Body of pancreas (tissue), 4 donors: ENCODE measurements around the gene KCNH1. TPM values are rescaled to one million over a fixed set of nuclear protein-coding genes. Genes with fewer than 3 reads are reported as not detected.

Source experiments
- ATAC-seq: fragments of 150-250 bp; one replicate; pipeline ENCODE4 v1.9.1; 2016
- DNase-seq, 4 donors: peaks; one replicate each; pipeline ENCODE4 v3.0.0-alpha.2; 2019
- H3K27ac ChIP-seq, 4 donors: fragments of 200-600 bp; sonication (generic); 1 replicate in 3 of 4; 2 replicates in 1 of 4; pipeline versions ENCODE4 v1.5.1 to v1.6.1; 2016 to 2019; ENCODE audit warnings: mild to moderate bottlenecking in 1 of 4, mixed read lengths in 1 of 4, moderate library complexity in 1 of 4
- H3K27me3 ChIP-seq, 2 donors: fragments of 200-600 bp; sonication (generic); one replicate each; pipeline ENCODE4 v1.6.0; 2016; ENCODE audit warnings: mild to moderate bottlenecking in 1 of 2
- H3K36me3 ChIP-seq, 2 donors: fragments of 200-600 bp; sonication (generic); replicated peaks in 1 of 2; 2 replicates each; pipeline ENCODE4 v1.5.1; 2016; ENCODE audit warnings: low read depth in 2 of 2; ENCODE audit not compliant: insufficient read depth in 1 of 2
- H3K4me1 ChIP-seq: fragments of 200-600 bp; sonication (generic); one replicate; pipeline ENCODE4 v1.6.0; 2016
- H3K4me3 ChIP-seq, 2 donors: fragments of 200-600 bp; sonication (generic); 1 replicate in 1 of 2; 2 replicates in 1 of 2; pipeline ENCODE4 v1.5.1; 2016 to 2019
- H3K9me3 ChIP-seq, 3 donors: fragments of 200-600 bp; sonication (generic); 1 replicate in 2 of 3; 2 replicates in 1 of 3; pipeline ENCODE4 v1.5.1; 2016
- POLR2A ChIP-seq, 3 donors: fragments of 450-650 bp; IDR thresholded peaks; one replicate each; pipeline ENCODE4 v1.6.1; 2016; ENCODE audit warnings: antibody characterized with exemption in 3 of 3, mild to moderate bottlenecking in 2 of 3
- WGBS, 2 donors: methylation state at CpG; one replicate each; pipeline ENCODE4 v1.1.5; 2017; 5-methylcytosine and 5-hydroxymethylcytosine counted together
- intact Hi-C: fragments of 100-400 bp; cut with DNase I; formaldehyde crosslinking; loops from one replicate; pipeline ENCODE4 v1.15.1; 2023
- total RNA-seq, 2 donors: library from RNA; depleted of rRNA; stranded (reverse); fragments of >200 nt; gene quantifications; one replicate each; pipeline ENCODE4 v1.1.0, GENCODE V29; 2016
- TF ChIP-seq, protein P1 (sequence below), 7 experiments: fragments of 450-650 bp in 4 of 7; fragments of 200-600 bp in 3 of 7; sonication (generic) in 3 of 7; IDR thresholded peaks; one replicate each; pipeline ENCODE4 v1.5.1; 2016 to 2019; ENCODE audit warnings: antibody characterized with exemption in 7 of 7

Gene KCNH1
- total RNA-seq, 2 donors from 2014 or later: 0.52 TPM; not detected in 1

DNA sequence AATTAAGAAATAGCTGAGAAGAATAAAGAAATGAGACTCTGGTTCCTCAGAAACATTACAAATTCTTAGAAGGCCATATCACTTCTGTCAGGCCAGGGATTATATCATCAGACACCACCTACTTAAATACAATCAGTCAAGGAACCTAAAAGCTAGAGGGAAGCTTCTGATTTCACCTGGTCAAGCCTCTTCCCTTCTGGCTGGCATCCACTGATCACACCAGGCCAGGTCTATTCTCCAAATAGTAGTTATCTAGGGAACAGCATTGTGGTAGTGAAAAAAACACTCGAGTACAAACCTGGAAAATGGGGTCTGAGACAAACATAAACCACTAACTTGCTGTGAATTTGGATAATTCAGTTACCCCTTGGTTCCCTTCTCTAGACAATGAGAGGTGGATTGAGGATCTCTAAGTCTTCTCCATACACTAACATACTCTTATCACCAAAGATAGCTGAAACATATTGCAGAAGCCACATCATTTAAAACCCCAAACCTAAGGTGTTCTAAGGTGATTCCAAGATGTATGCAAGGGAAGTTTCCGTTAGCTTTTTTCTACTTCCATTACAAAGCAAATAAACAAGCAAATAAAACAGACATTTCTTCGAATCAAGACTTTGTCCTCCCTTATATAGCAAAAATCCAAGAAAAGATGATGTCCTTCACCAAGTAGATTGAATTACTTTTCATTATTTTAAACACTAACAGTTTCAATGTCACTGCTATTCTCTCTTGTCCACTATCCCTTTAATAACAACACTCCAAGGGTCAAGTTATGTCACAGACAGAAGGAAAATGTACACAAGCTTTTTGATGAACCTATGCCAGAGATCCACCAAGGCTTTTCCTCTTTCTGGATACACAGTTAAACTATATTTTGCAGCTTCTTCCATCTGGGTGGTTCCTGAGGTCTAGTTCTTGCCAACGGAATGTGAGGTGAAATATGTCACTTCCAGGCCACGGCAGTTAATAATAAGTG is 212.9 kb downstream of the KCNH1 start:
- no peaks in the 10 kb centered on the region for H3K36me3 ChIP-seq
- WGBS, 2 donors: 71 to 74% methylated on average over 5 of the region's 5 CpGs
- DNase-seq: no peak
- intact Hi-C loops: no loop called here
- TF ChIP-seq, protein P1, sequence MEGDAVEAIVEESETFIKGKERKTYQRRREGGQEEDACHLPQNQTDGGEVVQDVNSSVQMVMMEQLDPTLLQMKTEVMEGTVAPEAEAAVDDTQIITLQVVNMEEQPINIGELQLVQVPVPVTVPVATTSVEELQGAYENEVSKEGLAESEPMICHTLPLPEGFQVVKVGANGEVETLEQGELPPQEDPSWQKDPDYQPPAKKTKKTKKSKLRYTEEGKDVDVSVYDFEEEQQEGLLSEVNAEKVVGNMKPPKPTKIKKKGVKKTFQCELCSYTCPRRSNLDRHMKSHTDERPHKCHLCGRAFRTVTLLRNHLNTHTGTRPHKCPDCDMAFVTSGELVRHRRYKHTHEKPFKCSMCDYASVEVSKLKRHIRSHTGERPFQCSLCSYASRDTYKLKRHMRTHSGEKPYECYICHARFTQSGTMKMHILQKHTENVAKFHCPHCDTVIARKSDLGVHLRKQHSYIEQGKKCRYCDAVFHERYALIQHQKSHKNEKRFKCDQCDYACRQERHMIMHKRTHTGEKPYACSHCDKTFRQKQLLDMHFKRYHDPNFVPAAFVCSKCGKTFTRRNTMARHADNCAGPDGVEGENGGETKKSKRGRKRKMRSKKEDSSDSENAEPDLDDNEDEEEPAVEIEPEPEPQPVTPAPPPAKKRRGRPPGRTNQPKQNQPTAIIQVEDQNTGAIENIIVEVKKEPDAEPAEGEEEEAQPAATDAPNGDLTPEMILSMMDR (IDR thresholded peaks at IDR 0.05): no peak
- no peak for TF ChIP-seq POLR2A (IDR thresholded peaks at IDR 0.05)
- no peaks in the 10 kb centered on the region for H3K9me3 ChIP-seq
- H3K27ac ChIP-seq: no peak overlapping the region
- ATAC-seq: no peak
- no peak overlapping the region for H3K4me3 ChIP-seq
- H3K27me3 ChIP-seq: no peaks in the 10 kb centered on the region
- no peaks in the 10 kb centered on the region for H3K4me1 ChIP-seq

- Histone ChIP-seq H3K4me1 (no peaks in the 10 kb centered on the region), H3K27ac (no peak overlapping the region), H3K36me3 (no peaks in the 10 kb centered on the region), H3K4me3 (no peak overlapping the region), H3K27me3 (no peaks in the 10 kb centered on the region), H3K9me3 (no peaks in the 10 kb centered on the region)
- TF ChIP-seq, protein P1 (IDR thresholded peaks at IDR 0.05): no peak
- TF ChIP-seq POLR2A (IDR thresholded peaks at IDR 0.05): no peak
- intact Hi-C loops: no loop called here
- DNase-seq: no peak
- no peak for ATAC-seq
Measured at GRCh38 chr1:210920258-210920657, 213.7 kb downstream of the KCNH1 start.

- H3K4me1 ChIP-seq: no peaks in the 10 kb centered on the region
Measured at GRCh38 chr1:210918893-210919292, 215.1 kb downstream of the KCNH1 start.

GRCh38 chr1:210917560-210918169 is 216.3 kb downstream of the KCNH1 start:
- H3K27me3 ChIP-seq: no peaks in the 10 kb centered on the region
- no peak for DNase-seq
- H3K36me3 ChIP-seq: no peaks in the 10 kb centered on the region
- H3K4me3 ChIP-seq: no peak overlapping the region
- 79 to 82% methylated on average over 4 of the region's 4 CpGs for WGBS, 2 donors
- TF ChIP-seq, protein P1 (IDR thresholded peaks at IDR 0.05): no peak
- TF ChIP-seq POLR2A (IDR thresholded peaks at IDR 0.05): no peak
- H3K9me3 ChIP-seq: no peaks in the 10 kb centered on the region
- ATAC-seq: no peak
- intact Hi-C loops: no loop called here
- H3K27ac ChIP-seq: no peak overlapping the region
- H3K4me1 ChIP-seq: no peaks in the 10 kb centered on the region

More at GRCh38 chr1:210918893-210919292, 215.1 kb downstream of the KCNH1 start:
- TF ChIP-seq POLR2A (IDR thresholded peaks at IDR 0.05): no peak
- Histone ChIP-seq H3K9me3 (no peaks in the 10 kb centered on the region), H3K4me3 (no peak overlapping the region), H3K36me3 (no peaks in the 10 kb centered on the region), H3K27me3 (no peaks in the 10 kb centered on the region), H3K27ac (no peak overlapping the region)
- 80 to 81% methylated on average over 1 of the region's 1 CpG for WGBS, 2 donors
- ATAC-seq (no peak), DNase-seq (no peak)
- intact Hi-C loops: no loop called here

DNA sequence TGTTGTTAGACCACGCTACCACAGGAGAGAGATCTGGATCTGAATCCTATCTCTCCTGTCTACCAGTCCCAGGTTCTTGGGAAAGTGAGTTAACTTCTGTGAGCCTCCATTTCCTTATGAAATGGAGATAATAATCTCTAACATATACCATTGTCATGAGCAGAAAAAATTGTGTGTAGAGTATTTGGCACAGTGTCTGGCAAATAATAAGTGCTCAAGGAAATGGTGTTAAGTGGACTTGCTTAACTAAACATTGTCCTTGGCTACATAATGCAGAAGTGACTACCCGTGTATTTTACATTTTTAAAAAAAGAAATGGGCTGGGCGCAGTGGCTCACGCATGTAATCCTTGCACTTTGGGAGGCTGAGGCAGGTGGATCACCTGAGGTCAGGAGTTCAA is 217.4 kb downstream of the KCNH1 start:
- no peaks in the 10 kb centered on the region for H3K4me1 ChIP-seq
- no peak overlapping the region for H3K4me3 ChIP-seq
- no peaks in the 10 kb centered on the region for H3K27me3 ChIP-seq
- DNase-seq (no peak), ATAC-seq (no peak)
- H3K36me3 ChIP-seq: no peaks in the 10 kb centered on the region
- no peak for TF ChIP-seq POLR2A (IDR thresholded peaks at IDR 0.05)
- TF ChIP-seq, protein P1 (IDR thresholded peaks at IDR 0.05): no peak
- whole genome bisulfite sequencing, 2 donors: 68 to 70% methylated on average over 4 of the region's 4 CpGs
- H3K27ac ChIP-seq: peak overlapping the region in 1 of 4 donors; percentile 55
- intact Hi-C loops: no loop called here
- no peaks in the 10 kb centered on the region for H3K9me3 ChIP-seq
